HCT116 (cell line): ENCODE measurements around the gene TYROBP. TPM values are rescaled to one million over a fixed set of nuclear protein-coding genes. Genes with fewer than 3 reads are reported as not detected.

ENCODE experiments used
- ATAC-seq: fragments of 200-7000 bp; cut with Tn5 transposase; 2 replicates; pipeline ENCODE4 v1.9.1; 2020; ENCODE audit warnings: mild to moderate bottlenecking, moderate library complexity
- BruUV-seq: library from RNA; stranded (reverse); fragments of 400-500 nt; replicated peaks from 2 replicates; lab custom pipeline; 2021; lab: Mats Ljungman, UMichigan
- CTCF ChIA-PET: fragments of 300-600 bp; sonication (Branson Sonifier 250); formaldehyde crosslinking; loops from one replicate; lab custom pipeline; 2021; ENCODE audit warnings: antibody characterized with exemption; lab: Charles Lee
- POLR2A ChIA-PET: fragments of 300-600, 350-600 bp; sonication (Branson Sonifier 250); formaldehyde crosslinking; loops from one replicate; lab custom pipeline; 2021; ENCODE audit warnings: antibody characterized with exemption; lab: Charles Lee
- RAD21 ChIA-PET, 2 experiments: fragments of 300-600 bp; sonication (Branson Sonifier 250); formaldehyde crosslinking; loops; one replicate each; lab custom pipeline; 2023; ENCODE audit warnings: low total read pairs in 2 of 2; ENCODE audit not compliant: uncharacterized antibody in 2 of 2, unreplicated experiment in 2 of 2, low non-redundant PET in 1 of 2; lab: Charles Lee
- DNase-seq: peaks from one replicate; pipeline ENCODE4 v3.0.0-alpha.2; 2010; ENCODE audit warnings: low read depth, low spot score
- H2AFZ ChIP-seq: fragments of 200-600 bp; shearing (Covaris generic), sonication (generic); 2 replicates; pipeline ENCODE4 v1.6.1; 2017; ENCODE audit warnings: low read depth, mixed run types, mixed read lengths, antibody characterized with exemption, low read length; ENCODE audit not compliant: poor library complexity, severe bottlenecking
- H3K27ac ChIP-seq: 2 replicates; pipeline ENCODE4 v1.5.1; 2012; ENCODE audit warnings: low read depth, low read length
- H3K27me3 ChIP-seq: fragments of 200-600 bp; sonication (generic); 2 replicates; pipeline ENCODE4 v1.6.1; 2016; ENCODE audit warnings: mixed run types, low read length, mixed read lengths; ENCODE audit not compliant: insufficient read depth
- H3K36me3 ChIP-seq, 2 experiments: fragments of 200-500 bp in 1 of 2; fragments of 200-600 bp in 1 of 2; sonication (Bioruptor generic) in 1 of 2; sonication (generic) in 1 of 2; 2 replicates each; pipeline versions ENCODE4 v1.5.1 to v1.6.1; 2014 to 2016; ENCODE audit warnings: low read length in 2 of 2, inconsistent platforms in 1 of 2, mixed read lengths in 1 of 2, mixed run types in 1 of 2; ENCODE audit not compliant: insufficient read depth in 2 of 2, control insufficient read depth in 1 of 2
- H3K4me1 ChIP-seq, 2 experiments: fragments of 200-600 bp in 1 of 2; sonication (generic) in 1 of 2; 2 replicates each; pipeline versions ENCODE4 v1.5.1 to v1.6.1; 2012 to 2017; ENCODE audit warnings: low read length in 2 of 2, inconsistent platforms in 1 of 2, mild to moderate bottlenecking in 1 of 2, mixed read lengths in 1 of 2, mixed run types in 1 of 2, moderate library complexity in 1 of 2; ENCODE audit not compliant: insufficient read depth in 2 of 2, control insufficient read depth in 1 of 2
- H3K4me2 ChIP-seq: fragments of 200-600 bp; sonication (generic); 2 replicates; pipeline ENCODE4 v1.6.1; 2017; ENCODE audit warnings: mixed run types, low read length, mixed read lengths
- H3K4me3 ChIP-seq, 2 experiments: fragments of 200-600 bp in 1 of 2; sonication (generic) in 1 of 2; replicated peaks in 1 of 2; 2 replicates each; pipeline ENCODE4 v1.5.1; 2011 to 2016; ENCODE audit warnings: low read length in 2 of 2, control low read depth in 1 of 2, low read depth in 1 of 2, mild to moderate bottlenecking in 1 of 2, mixed read lengths in 1 of 2, mixed run types in 1 of 2
- H3K79me2 ChIP-seq: fragments of 200-600 bp; sonication (generic); 2 replicates; pipeline ENCODE4 v1.6.1; 2017; ENCODE audit warnings: mild to moderate bottlenecking, mixed run types, low read length, moderate library complexity, mixed read lengths; ENCODE audit not compliant: insufficient read depth
- H3K9ac ChIP-seq: fragments of 200-600 bp; sonication (generic); 2 replicates; pipeline ENCODE4 v1.6.1; 2016; ENCODE audit warnings: low read length, mixed read lengths
- H3K9me2 ChIP-seq: fragments of 200-600 bp; sonication (generic), shearing (Covaris generic); 2 replicates; pipeline ENCODE4 v1.6.1; 2017; ENCODE audit warnings: mixed run types, mild to moderate bottlenecking, moderate library complexity; ENCODE audit not compliant: insufficient read depth
- H3K9me3 ChIP-seq, 2 experiments: fragments of 200-500 bp in 1 of 2; fragments of 200-600 bp in 1 of 2; sonication (Bioruptor generic) in 1 of 2; sonication (generic) in 1 of 2; 2 replicates each; pipeline ENCODE4 v1.6.1; 2014 to 2017; ENCODE audit warnings: low read length in 2 of 2, mixed read lengths in 2 of 2, inconsistent platforms in 1 of 2, low read depth in 1 of 2, mild to moderate bottlenecking in 1 of 2, mixed run types in 1 of 2, moderate library complexity in 1 of 2; ENCODE audit not compliant: control insufficient read depth in 1 of 2, insufficient read depth in 1 of 2
- H4K20me1 ChIP-seq: fragments of 200-600 bp; sonication (generic), shearing (Covaris generic); 2 replicates; pipeline ENCODE4 v1.6.1; 2017; ENCODE audit warnings: mixed run types, mild to moderate bottlenecking, moderate library complexity; ENCODE audit not compliant: insufficient read depth
- EGR1 ChIP-seq: IDR thresholded peaks from 2 replicates; pipeline ENCODE4 v1.6.1; 2012; ENCODE audit warnings: low read depth
- EZH2 ChIP-seq: fragments of 200-600 bp; sonication (generic); IDR thresholded peaks from 2 replicates; pipeline ENCODE4 v1.6.1; 2017; ENCODE audit warnings: antibody characterized with exemption, mixed run types
- EZH2phosphoT487 ChIP-seq: fragments of 200-600 bp; IDR thresholded peaks from 2 replicates; pipeline ENCODE4 v1.6.1; 2018; ENCODE audit warnings: antibody characterized with exemption, borderline replicate concordance
- FOSL1 ChIP-seq: IDR thresholded peaks from 2 replicates; pipeline ENCODE4 v1.6.1; 2012; ENCODE audit warnings: low read depth
- JUND ChIP-seq: IDR thresholded peaks from 2 replicates; pipeline ENCODE4 v1.6.1; 2012
- SP1 ChIP-seq: IDR thresholded peaks from 2 replicates; pipeline ENCODE4 v1.6.1; 2012; ENCODE audit warnings: low read depth
- TCF7L2 ChIP-seq: IDR thresholded peaks from 2 replicates; pipeline ENCODE4 v1.7.0; 2011; ENCODE audit warnings: borderline replicate concordance, inconsistent platforms; ENCODE audit not compliant: insufficient read depth, insufficient read length; ENCODE audit errors: extremely low read depth
- YY1 ChIP-seq: IDR thresholded peaks from 2 replicates; pipeline ENCODE4 v1.6.1; 2011; ENCODE audit warnings: low read length, low read depth, moderate library complexity, mild to moderate bottlenecking; ENCODE audit not compliant: insufficient replicate concordance; ENCODE audit errors: extremely low read depth
- ZFX ChIP-seq: fragments of 450-650 bp; IDR thresholded peaks from 2 replicates; pipeline ENCODE4 v1.6.1; 2017
- ZNF274 ChIP-seq: fragments of 200-500 bp; sonication (Bioruptor generic); IDR thresholded peaks from 2 replicates; pipeline ENCODE4 v1.6.1; 2014; ENCODE audit warnings: mild to moderate bottlenecking, low read depth, low read length, inconsistent platforms
- intact Hi-C: fragments of 100-400 bp; cut with micrococcal nuclease; formaldehyde crosslinking; loops from 2 replicates; pipeline ENCODE4 v1.10.0; 2022
- total RNA-seq: library from RNA; stranded (reverse); gene quantifications from one replicate; pipeline ENCODE4 v1.2.1, GENCODE V29; 2021; ENCODE audit not compliant: unreplicated experiment
- TF ChIP-seq, protein P1 (sequence below): IDR thresholded peaks from 2 replicates; pipeline ENCODE4 v1.6.1; 2012
- TF ChIP-seq, protein P2 (sequence below): IDR thresholded peaks from 2 replicates; pipeline ENCODE4 v1.6.1; 2012

The TYROBP gene
- total RNA-seq, 1 experiment from 2014 or later: 0.49 TPM

DNA sequence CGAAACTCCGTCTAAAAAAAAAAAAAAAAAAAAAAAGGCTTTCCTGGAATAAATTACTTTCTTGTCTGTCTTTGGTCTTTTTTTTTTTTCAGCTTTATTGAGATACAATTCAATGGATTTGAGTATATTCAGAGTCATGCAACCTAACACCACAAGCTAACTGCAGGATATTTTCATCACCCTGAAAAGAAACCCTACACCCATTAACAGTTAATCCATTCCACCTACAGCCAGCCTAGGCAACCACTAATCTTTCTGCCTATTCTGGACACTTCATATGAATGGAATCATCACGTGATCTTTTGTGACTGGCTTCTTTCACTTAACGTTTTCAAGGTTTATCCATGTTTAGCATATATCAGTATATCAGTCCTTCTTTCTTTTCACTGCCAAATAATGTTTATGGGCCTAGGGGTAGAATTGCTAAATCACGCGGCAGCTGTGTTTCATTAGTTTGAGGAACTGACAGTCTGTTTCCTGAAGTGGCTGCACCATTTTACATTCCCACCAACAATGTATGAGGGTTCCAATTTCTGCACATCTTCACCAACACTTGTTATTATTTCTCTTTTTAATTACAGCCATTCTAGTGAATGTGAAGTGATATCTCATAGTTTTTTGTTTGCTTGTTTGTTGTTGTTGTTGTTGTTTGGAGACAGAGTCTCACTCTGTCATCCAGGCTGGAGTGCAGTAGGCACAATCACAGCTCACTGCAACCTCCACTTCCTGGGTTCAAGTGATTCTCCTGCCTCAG lies 48.0 kb upstream of the TYROBP start:
- Histone ChIP-seq H3K9me3 (no peaks in the 10 kb centered on the region), H3K9ac (no peak overlapping the region), H3K9me2 (no peaks in the 10 kb centered on the region), H2AFZ (no peak overlapping the region), H3K27me3 (no peaks in the 10 kb centered on the region), H3K36me3 (no peaks in the 10 kb centered on the region), H3K4me3 (no peak overlapping the region), H3K4me1 (peaks cover 9 to 11% of the 10 kb centered on the region in 2 experiments; a peak in 3 of 4 replicates), H3K4me2 (no peak overlapping the region), H3K79me2 (no peaks in the 10 kb centered on the region), H3K27ac (no peak overlapping the region), H4K20me1 (no peaks in the 10 kb centered on the region)
- intact Hi-C loops: no loop called here
- no peak for TF ChIP-seq ZNF274
- TF ChIP-seq SP1: no peak
- TF ChIP-seq EZH2phosphoT487: no peak
- TF ChIP-seq FOSL1: no peak
- TF ChIP-seq JUND: no peak
- no peak for TF ChIP-seq YY1
- no peak for TF ChIP-seq EZH2
- no peak for TF ChIP-seq ZFX
- TF ChIP-seq, protein P1, sequence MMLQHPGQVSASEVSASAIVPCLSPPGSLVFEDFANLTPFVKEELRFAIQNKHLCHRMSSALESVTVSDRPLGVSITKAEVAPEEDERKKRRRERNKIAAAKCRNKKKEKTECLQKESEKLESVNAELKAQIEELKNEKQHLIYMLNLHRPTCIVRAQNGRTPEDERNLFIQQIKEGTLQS: no peak
- TF ChIP-seq EGR1: no peak
- TF ChIP-seq, protein P2, sequence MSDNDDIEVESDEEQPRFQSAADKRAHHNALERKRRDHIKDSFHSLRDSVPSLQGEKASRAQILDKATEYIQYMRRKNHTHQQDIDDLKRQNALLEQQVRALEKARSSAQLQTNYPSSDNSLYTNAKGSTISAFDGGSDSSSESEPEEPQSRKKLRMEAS: no peak
- no peak for TF ChIP-seq TCF7L2
- no peak for DNase-seq
- ATAC-seq: no peak
- RAD21 ChIA-PET: no interaction called here
- CTCF ChIA-PET: interaction anchor here (1.1 kb wide), 1 partner anchor 24 kb away, joined by 3 read pairs; no protein-coding TSS in a partner anchor
- BruUV-seq: no TSS peak
- POLR2A ChIA-PET: no interaction called here
